HG03520 (cell line): ENCODE results near the gene EHHADH.

Experiments used
- ATAC-seq: cut with Tn5 transposase; IDR thresholded peaks from one replicate; pipeline ENCODE4 v1.9.1; 2021; ENCODE audit warnings: mild to moderate bottlenecking, moderate library complexity; ENCODE audit not compliant: unreplicated experiment

The EHHADH gene

DNA sequence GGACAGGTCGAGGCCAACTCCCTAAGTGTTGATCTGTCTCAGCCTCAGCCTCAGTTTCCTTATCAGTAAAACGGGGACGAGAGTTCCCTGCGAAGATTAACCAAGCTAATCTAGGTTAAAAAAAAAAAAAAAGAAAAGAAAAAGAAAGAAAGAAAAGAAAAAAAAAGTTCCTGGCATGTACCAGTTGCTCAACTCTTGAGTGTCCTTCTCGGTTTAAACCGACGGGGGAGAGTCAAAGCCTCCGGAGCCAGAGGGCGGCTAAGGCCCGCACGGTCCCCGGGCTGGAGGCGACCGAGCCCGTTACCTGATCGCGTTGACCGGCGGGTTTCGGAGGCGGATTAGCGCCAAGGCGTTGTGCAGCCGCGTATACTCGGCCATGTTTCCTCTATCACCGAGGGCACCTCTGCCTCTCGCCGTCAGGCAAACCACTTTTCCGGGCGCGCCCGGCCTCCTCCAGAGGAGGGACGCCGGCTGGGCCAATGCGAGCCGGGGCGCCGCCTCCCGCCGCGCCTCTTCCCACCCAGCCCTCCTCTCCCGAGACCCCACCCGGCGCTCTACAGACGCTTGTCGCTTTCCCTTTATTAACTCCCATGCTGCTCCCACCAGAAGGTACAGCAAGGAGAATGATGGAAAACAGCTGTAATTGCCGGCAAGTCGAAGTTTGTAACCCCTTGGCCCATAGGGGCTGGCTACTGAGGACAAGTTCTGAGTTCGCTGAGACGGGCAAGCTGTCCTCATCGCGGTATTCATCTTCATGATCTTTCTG is at the start of gene EHHADH:
Gene EHHADH, minus strand, starts transcription at position 405 of the 766 bp plus-strand sequence. Its CDS starts 27 bp downstream, at position 378.
- peak; percentile 68 for ATAC-seq

DNA sequence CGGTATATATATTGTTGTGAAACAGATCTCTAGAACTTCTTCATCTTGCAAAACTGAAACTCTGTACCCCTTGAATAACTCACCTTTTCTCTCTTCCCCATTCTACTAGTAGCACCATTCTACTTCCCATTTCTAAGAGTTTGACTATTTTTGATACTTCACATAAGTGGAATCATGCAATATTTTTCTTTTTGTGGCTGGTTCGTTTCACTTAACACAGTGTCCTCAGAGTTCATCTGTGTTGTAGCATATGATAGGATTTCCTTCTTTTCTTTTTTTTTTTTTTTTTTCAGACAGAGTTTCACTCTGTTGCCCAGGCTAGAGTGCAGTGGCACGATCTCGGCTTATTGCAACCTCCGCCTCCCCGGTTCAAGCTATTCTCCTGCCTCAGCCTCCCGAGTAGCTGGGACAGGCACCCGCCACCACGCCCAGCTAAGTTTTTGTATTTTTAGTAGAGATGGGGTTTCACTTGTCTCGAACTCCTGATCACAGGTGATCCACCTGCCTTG is 46.1 kb upstream of the EHHADH start:
- peak; percentile 82 for ATAC-seq

DNA sequence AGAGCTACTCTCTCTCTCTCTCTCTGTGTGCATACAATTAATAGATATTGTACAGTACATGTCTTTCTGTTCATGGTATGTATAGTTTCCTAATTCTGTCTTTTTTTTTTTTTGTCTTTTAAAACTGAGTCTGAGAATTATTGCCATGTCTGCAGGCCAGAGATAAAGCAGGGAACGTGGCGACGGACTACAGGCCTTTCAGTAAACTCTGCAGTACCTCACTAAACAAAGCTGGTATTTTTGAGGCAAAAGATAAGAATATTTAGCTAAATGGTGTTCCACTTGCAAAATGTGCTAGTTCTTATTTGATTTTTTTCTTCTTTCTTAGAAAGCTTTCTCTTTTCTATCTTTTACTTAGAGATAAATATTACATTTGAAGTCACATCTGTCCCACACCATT is 44.0 kb upstream of the EHHADH start:
- no peak for ATAC-seq

DNA sequence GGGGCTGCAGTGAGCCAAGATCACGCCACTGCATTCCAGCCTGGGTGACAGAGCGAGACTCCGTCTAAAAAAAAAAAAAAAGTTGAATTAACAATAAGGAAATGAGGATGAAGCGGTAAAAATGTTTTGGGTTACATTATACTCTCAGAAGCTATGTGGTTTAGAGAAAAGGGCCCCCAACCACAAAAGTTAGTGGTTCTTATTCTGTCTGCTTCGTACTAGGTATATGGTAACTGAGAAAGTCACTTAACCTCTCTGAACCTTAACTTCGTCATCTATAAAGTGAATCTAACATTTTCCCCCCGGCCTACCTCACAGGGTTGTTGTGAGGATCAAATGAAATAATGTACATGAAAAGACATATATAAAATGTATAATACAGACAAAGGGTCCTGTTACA is 38.4 kb upstream of the EHHADH start:
- no peak for ATAC-seq

DNA sequence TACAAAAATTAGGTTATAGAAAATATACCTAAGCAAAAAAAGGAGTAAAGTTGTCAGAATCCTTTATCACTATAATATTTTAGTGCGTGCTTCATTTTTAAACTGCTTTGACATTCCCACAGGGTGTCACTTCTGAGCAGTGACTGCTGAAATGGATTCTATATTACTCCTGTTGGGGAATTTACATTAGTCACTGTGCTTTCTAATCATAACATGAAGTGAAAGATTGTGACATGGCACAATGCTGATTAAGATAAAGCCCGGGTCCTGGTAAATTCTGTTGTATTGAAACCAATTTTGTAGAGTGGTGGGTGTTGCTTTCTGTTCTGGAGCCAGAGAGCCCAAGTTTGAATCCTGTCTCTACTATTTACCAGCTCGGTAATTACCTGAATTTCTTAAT is 36.4 kb upstream of the EHHADH start:
- ATAC-seq, result no peak

DNA sequence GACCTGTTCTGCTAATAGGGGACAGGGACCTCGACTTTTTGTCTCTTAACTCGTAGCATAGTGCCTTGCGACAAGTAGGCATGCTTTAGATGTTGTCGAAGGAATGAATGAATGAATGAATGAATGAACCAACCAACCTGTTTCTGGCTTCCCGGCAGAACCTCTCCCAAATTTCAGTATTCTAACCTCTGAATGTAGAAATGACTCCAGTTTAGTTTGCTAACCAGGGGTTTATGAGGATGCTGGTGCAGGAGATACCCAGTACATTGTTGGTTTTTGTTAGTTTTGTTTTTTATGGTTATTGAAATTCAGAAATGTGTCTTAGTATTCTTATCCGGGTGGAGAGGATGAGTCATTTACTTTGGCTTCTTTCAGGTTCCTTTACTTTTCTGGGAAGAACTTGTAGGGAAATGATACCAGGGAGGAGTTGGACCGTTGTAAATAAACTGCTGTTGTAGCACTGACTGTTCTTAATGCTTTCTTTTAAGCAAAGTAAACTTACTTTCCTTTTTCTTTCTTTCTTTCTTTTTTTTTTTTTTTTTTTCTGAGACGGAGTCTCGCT is 29.6 kb upstream of the EHHADH start:
- peak; percentile 7 for ATAC-seq

DNA sequence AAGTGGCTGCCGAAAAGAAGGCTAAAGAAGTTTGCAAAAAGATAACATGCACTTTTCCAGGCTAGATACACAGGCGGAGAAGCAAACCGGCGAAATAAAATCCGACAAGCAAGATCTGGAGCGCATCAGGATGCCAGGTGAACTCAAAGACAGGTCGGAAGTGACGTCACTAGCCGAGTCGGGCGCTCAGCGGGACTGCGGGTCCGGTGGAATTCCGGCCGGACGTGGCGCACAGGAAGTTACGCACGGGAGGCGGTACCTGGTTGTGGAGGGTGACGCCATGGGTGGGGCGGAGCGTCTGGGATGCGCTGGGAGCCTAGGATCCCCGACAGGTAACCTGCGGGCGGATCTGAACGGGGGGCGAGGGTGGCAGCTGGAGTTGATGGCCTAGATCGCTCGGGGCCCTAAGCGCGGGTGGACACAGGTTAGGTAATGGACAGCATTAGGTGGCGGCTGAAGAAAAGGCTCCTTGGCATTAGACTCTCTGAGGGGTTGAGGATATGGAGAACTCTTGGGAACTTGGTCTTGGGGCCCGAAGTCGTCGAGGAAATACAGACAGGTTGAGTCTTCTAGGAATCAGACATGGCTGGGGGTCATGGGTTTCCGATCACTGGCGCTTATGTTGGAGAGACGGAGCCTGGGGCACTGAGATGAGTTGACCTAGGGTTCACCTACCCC is 29.0 kb upstream of the EHHADH start:
- ATAC-seq, result peak; percentile 99

DNA sequence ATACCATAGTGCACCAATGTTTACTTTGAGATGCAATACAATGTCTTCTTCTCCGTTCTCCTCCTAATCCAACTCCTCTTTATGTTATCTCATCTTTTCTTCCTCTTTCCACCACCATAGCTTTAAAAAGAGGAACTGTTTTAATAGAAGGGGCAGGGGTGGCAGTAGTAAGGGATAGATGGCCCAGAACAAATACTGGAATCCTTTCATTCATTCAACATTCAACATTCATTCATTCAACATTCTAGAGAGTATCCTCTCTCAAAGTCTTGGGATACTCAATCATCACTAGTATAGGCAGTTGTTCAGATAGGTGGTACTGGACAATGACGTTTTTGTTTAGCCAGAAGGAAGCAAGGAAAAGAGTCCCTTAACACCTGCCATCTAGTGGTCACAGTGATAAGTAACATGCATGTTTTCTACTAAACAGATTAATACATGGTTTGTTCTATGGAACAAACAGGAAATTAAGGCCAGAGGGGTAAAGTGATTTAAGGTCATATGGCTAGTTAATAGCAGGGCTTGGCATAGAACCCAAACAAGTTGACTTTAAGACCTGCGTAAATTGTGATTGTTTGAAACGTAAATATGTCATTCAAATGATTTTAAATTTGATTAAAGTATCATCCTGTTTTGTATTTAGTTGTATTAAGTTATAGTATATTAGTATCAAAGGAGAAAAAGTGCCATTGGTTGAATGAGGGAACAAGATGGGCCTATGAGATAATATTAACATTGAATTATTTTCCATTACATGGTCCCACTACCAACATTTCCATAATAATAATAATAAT is 26.9 kb upstream of the EHHADH start:
- no peak for ATAC-seq

DNA sequence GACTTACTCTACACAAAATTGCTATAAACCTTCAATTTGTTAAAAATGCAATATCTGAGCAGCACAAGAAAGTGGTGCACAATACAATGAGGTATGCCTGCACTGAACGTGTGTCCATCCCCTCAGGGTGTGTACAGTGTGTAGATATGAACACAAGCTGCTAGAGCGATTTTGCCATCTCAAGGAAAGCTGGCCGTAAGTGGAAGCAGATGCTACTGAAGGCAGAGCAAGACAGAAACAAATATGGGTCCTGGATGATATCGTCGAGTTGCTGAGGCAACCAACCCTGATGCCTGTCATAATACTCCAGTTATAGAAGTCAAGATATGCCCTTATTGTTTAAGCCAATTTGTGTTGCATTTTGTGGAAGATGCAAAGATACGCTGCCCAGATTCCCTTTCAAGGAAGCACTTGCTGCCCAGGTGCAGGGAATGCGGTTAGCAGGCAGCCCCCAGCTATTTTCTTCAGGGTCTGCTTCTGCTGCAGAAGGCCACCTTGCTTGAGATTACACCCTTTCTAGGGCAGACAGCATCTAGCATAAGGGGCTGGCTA is 25.8 kb upstream of the EHHADH start:
- no peak for ATAC-seq

DNA sequence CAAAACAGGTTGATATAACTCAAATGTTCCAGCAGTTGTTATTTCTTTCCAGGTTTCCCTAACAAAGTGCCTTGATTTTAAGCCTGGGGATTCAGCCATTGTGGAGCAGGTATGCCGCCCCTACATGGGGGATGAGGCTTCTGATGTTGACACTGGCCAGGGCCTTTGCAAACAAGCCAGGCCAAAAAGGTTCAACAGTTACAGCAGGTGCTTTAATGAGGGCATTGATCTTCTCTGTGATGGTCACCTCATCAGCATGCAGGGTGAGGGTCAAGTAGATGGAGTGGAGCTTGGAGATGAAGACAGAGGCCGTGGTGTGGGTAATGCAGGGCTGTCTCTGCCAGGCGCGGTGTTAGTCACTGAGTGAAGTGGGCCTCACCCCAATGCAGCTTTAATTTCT is 22.6 kb upstream of the EHHADH start:
- no peak for ATAC-seq

DNA sequence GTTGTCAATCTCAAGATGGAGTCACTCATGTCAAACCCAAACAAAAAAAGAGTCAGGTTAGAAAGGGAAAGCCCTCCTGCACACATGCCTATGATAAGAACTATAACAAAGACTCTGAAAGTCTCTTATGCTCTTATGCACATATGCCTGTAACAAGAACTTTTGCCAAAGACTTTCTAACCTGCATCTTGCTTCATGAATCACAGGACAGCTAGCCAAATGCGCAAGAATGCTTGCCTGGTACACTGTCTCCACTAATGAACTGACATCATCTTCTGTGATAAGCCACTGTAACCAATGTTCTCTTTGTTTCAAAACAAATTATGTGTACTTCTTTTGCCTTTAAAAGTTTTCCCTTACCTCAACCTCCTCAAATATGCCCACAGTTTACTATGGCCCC is 18.2 kb upstream of the EHHADH start:
- ATAC-seq, result no peak

DNA sequence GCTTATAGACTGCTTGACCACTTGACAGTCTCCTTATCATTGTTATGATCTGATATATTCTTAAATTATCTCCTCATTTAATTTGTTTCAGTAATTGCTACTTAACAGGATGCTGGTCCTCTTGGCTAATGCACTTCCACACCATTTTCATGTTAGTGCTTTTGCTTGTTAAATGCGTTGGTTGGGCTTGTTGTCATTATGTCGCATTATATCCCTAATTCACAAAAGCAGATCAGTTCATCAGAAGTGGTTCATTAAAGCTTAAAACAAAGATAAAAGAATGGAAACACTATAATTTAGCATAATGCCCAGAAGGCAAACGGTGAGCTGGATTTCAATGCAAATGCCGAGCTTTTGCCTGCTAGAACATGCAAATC is 17.1 kb upstream of the EHHADH start:
- ATAC-seq, result no peak

DNA sequence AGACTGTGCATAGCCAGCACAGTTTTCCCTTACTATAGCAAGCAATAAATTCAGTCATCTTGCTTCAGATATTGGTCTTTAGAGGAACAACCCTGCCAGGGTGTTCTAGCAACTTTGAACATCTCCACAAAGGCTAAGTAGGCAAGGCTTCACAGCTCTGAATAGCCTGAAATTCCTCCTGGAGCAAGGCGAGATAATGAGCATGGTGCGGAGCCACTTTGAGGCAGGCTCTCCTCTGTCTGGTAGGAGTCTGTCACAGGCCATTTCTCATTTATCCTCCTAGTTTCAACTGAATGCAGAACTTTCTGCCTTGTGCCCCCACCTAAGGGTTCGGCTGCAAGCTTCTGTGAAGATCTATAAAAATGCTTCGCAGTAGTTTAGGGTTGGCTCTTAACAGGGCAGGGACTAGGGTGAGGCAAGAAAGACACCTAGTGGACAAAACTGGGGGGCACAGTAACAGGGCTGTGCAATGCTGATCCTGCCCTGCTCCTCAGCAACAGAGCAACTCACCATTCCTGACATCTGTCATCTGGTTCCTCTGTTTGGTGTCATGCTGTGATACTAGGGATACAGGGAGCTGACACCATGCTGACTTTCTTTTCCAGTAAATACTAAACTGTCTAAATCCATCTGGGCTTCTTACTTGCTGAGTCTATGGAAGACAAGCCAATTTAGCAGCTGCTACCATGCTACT is 16.6 kb upstream of the EHHADH start:
- ATAC-seq, result no peak

DNA sequence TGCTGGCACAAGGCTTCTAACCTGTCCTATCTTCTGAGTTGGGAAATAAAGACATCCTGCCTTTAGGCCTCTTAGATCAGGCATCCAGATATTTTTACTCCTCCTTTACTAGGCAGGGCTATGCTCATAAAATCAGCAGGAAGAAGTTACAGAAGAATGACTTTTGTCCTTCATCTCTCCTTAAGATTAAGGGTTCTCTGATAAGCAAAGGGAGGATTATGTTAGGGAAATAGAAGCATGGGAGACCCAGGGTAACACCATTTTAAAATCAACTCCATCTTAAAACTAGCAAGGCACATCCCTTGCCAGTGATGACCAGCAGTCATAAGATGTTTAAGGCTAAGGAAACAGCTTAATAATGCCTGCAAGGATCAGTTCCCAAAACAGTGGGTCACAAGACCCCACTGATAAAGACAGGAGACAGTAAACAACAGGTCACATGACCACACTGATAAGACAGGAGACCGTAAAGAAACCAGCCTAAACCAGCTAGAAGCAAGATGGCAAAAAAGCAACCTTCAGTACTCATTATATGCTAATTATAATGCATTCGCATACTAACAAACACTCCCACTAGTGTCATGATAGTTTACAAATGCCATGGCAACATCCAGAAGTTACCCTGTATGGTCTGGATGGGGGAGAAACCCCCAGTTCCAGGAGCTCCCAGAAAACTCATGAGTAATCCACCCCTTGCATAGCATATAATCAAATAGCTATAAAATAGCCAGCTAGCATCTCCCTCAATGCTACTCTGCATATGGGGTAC is 14.5 kb upstream of the EHHADH start:
- ATAC-seq, result no peak

DNA sequence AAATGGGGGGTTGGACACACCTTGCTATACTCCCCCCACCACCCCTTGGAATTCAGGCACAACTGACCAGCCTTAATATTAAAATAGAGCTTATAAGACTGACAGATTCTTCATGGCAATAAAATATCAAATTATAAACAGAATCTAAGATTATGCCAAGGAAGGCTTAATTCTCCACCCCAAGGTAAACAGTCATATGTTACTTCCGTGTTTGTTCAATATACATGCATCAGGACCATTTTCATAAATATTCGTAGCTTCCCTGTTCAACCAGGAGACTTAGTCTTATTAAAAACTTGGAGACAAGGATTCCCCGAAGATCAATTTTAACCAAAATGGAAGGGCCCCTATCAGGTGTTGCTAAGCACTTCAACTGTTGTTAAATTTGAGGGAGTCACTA is 13.3 kb upstream of the EHHADH start:
- no peak for ATAC-seq

DNA sequence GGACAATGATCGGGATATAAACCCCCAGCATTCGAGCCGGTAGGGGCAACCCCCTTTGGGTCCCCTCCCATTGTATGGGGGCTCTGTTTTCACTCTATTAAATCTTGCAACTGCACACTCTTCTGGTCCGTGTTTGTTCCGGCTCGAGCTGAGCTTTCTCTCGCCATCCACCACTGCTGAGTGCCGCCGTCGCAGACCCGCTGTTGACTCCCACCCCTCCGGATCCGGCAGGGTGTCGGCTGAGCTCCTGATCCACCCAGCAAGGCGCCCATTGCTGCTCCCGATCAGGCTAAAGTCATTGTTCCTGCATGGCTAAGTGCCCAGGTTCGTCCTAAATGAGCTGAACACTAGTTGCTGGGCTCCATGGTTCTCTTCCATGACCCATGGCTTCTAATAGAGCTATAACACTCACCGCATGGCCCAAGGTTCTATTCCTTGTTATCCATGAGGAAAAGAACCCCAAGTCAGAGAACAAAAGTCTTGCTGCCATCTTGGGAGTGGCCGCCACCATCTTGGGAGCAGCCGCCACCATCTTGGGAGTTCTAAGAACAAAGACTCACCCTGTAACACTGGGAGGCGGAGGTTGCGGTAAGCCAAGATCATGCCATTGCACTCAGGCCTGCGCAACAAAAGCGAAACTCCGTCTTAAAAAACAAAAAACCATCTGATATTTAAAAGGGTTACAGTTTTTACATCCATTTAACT is 11.2 kb upstream of the EHHADH start:
- no peak for ATAC-seq

DNA sequence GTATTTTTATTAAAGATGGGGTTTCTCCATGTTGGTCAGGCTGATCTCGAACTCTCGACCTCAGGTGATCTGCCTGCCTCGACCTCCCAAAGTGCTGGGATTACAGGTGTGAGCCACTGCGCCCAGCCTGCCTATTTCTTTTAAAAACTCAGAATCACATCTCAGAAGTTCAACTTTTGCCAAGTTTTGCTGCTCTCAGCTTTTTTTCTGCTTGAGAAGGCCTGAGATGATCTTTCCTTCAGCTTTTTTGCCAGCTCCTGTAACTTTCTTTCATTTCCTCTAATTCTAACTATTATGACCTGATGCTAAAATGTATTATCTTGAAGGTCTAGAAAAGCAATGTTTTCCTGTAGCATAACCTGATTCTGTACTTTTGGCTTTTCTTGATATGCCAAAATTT is 9.6 kb upstream of the EHHADH start:
- no peak for ATAC-seq

DNA sequence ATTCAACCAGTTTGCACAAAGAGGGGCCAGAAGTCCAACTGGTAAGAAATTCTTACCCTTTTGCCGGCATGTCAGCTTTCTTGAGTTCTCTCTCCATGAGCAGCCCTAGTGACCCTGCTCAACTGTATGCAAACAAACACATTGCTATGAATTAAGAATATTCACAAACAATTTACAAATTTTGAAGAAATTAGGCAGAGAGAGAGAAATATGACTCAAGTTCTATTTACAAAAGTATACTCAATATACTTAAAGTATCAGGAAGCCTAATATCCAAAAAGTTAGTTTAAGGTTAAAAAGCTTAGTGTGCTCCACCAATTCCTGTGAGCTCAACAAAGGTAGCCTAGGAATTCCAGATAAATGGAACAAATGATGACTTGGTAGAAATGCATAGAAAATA is 3.5 kb upstream of the EHHADH start:
- no peak for ATAC-seq

DNA sequence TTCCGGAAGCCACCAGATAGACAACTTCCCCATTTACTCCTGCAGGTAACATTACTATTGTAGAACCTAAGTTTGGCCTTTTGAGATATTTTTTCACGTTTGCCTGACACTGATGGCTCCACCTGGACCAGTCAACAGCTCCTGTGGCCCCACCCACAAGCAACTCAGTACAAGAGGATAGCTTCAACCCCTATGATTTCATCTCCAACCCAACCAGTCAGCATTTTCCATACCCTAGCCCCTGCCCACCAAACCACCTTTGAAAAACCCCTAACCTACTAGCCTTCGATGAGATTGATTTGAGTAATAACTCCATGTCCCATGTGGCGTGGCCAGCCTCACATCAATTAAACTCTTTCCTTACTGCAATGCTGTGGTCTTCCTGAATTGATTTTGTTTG is 950 bp upstream of the EHHADH start:
- no peak for ATAC-seq
